K562 (cell line): ENCODE results near the gene WDR93. TPM values are rescaled to one million over a fixed set of nuclear protein-coding genes. Genes with fewer than 3 reads are reported as not detected.
A peak's percentile ranks its signal among the peaks of the same experiment; 100 is the strongest.

Experiments used
- CHD1 ChIP-seq: fragments of 200-600 bp; sonication (generic); IDR thresholded peaks from one replicate; pipeline ENCODE4 v1.6.1; 2012; ENCODE audit warnings: mild to moderate bottlenecking, moderate library complexity, low read length, inconsistent platforms
- CREM ChIP-seq: IDR thresholded peaks from 2 replicates; pipeline ENCODE4 v1.6.1; 2014; ENCODE audit warnings: antibody characterized with exemption, low read depth
- DPF2 ChIP-seq: fragments of 450-650 bp; IDR thresholded peaks from 2 replicates; pipeline ENCODE4 v1.6.1; 2016
- E2F3 ChIP-seq: fragments of 250-450 bp; sonication (Bioruptor Pico); IDR thresholded peaks from 2 replicates; pipeline ENCODE4 v1.4.0; 2020; ENCODE audit warnings: mild to moderate bottlenecking
- MEIS2 ChIP-seq: fragments of 450-650 bp; IDR thresholded peaks from 2 replicates; pipeline ENCODE4 v1.6.1; 2014; ENCODE audit warnings: mild to moderate bottlenecking; ENCODE audit not compliant: partially characterized antibody
- NFE2 ChIP-seq: IDR thresholded peaks from 2 replicates; pipeline ENCODE4 v1.6.1; 2014; ENCODE audit warnings: antibody characterized with exemption, low read depth
- NR0B1 ChIP-seq: fragments of 450-650 bp; IDR thresholded peaks from one replicate; pipeline ENCODE4 v1.6.1; 2018; ENCODE audit warnings: mild to moderate bottlenecking, moderate library complexity; ENCODE audit not compliant: partially characterized antibody
- PPARD ChIP-seq: fragments of 250-450 bp; sonication (Bioruptor Pico); IDR thresholded peaks from 2 replicates; pipeline ENCODE4 v1.8.0; 2022; ENCODE audit warnings: inconsistent platforms, mild to moderate bottlenecking, moderate library complexity
- RCOR1 ChIP-seq, 2 experiments: IDR thresholded peaks; 2 replicates each; pipeline ENCODE4 v1.6.1; 2012; ENCODE audit warnings: low read depth in 2 of 2, low read length in 2 of 2, borderline replicate concordance in 1 of 2, improper control_type of control experiment in 1 of 2
- TCFL5 ChIP-seq: fragments of 250-450 bp; sonication (Bioruptor Pico); conservative IDR thresholded peaks from 2 replicates; pipeline ENCODE4 v1.6.1; 2021; ENCODE audit warnings: mild to moderate bottlenecking, moderate library complexity, matching md5 sums
- THRAP3 ChIP-seq: fragments of 450-650 bp; IDR thresholded peaks from 2 replicates; pipeline ENCODE4 v1.6.1; 2016; ENCODE audit warnings: mild to moderate bottlenecking, inconsistent platforms, borderline replicate concordance
- polyA plus RNA-seq, 8 experiments: library from polyadenylated mRNA; depleted of rRNA in 4 of 8; stranded (reverse) in 5 of 8; unstranded in 3 of 8; fragments of >200 nt; fragmentation: Nextera tagmentation in 2 of 8; fragmentation: Illumina TruSeq in 1 of 8; extraction: Ambion mirVana in 2 of 8; extraction: Trizol in 1 of 8; gene quantifications; 2 replicates each; pipeline versions ENCODE4 v1.2.1 to v1.2.3, GENCODE V29; 2011 to 2014; ENCODE audit warnings: inconsistent platforms in 1 of 8, missing spikeins in 1 of 8
- total RNA-seq, 7 experiments: library from RNA; depleted of rRNA in 6 of 7; stranded (reverse); fragments of >200 nt in 6 of 7; fragmentation: Illumina TruSeq in 2 of 7; extraction: Trizol in 2 of 7; gene quantifications; 2 replicates each; pipeline versions ENCODE4 v1.2.1 to v1.2.3, GENCODE V29; 2011 to 2021; ENCODE audit warnings: low replicate concordance in 1 of 7
- TF ChIP-seq, protein P1 (sequence below): fragments of 250-450 bp; sonication (Bioruptor Pico); IDR thresholded peaks from 2 replicates; pipeline ENCODE4 v1.5.1; 2021; ENCODE audit warnings: mild to moderate bottlenecking
- TF ChIP-seq, protein P2 (sequence below), 3 experiments: fragments of 200-800 bp in 1 of 3; fragments of 250-450 bp in 1 of 3; fragments of 450-650 bp in 1 of 3; sonication (Bioruptor Pico) in 1 of 3; sonication (Bioruptor generic) in 1 of 3; formaldehyde crosslinking in 1 of 3; IDR thresholded peaks; 2 replicates each; pipeline versions ENCODE4 v1.6.1 to v1.8.0; 2016 to 2022; ENCODE audit warnings: mild to moderate bottlenecking in 2 of 3, missing genetic modification characterization in 2 of 3, missing compliant biosample characterization in 1 of 3, moderate library complexity in 1 of 3
- TF ChIP-seq, protein P3 (sequence below): sonication (generic); formaldehyde crosslinking; IDR thresholded peaks from 2 replicates; pipeline ENCODE4 v1.8.0; 2023; ENCODE audit warnings: mild to moderate bottlenecking, missing genetic modification reagents
- TF ChIP-seq, protein P4 (sequence below): fragments of 250-450 bp; sonication (Bioruptor Pico); IDR thresholded peaks from 2 replicates; pipeline ENCODE4 v1.8.0; 2021; ENCODE audit warnings: borderline replicate concordance, mild to moderate bottlenecking, moderate library complexity; ENCODE audit not compliant: poor library complexity, severe bottlenecking

The WDR93 gene
- total and polyA plus RNA-seq, 9 of the 15 experiments (the other 6 are each of a cell fraction or from before 2014, with no cell fraction given), result not detected

DNA sequence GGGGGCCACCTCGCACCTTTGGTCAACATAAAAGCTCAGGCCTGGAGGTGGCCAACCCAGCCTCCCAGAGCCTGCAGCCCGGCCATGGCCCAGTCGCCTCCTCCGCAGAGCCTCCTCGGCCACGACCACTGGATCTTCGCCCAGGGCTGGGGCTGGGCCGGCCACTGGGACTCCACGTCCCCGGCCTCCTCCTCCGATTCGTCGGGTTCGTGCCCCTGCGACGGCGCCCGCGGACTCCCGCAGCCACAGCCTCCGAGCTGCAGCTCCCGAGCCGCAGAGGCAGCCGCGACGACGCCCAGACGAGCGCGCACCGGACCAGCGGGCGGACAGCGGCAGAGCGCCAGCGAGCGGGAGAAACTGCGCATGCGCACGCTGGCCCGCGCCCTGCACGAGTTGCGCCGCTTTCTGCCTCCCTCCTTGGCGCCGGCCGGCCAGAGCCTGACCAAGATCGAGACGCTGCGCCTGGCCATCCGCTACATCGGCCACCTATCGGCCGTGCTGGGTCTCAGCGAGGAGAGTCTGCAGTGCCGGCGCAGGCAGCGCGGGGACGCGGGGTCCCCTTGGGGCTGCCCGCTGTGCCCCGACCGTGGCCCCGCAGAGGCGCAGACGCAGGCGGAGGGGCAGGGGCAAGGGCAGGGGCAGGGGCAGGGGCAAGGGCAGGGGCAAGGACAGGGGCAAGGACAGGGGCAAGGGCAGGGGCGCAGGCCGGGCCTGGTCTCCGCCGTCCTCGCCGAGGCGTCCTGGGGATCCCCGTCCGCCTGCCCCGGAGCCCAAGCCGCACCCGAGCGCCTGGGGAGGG lies 85.9 kb downstream of the WDR93 start, which contains the start of gene MESP2 (continued):
- TF ChIP-seq, protein P1, sequence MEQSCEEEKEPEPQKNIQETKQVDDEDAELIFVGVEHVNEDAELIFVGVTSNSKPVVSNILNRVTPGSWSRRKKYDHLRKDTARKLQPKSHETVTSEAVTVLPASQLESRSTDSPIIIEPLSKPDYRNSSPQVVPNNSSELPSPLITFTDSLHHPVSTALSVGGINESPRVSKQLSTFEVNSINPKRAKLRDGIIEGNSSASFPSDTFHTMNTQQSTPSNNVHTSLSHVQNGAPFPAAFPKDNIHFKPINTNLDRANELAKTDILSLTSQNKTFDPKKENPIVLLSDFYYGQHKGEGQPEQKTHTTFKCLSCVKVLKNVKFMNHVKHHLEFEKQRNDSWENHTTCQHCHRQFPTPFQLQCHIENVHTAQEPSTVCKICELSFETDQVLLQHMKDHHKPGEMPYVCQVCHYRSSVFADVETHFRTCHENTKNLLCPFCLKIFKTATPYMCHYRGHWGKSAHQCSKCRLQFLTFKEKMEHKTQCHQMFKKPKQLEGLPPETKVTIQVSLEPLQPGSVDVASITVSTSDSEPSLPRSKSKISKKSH (CRISPR knock-in tag), result no peak
- no peak for TF ChIP-seq CHD1
- TF ChIP-seq, protein P2, sequence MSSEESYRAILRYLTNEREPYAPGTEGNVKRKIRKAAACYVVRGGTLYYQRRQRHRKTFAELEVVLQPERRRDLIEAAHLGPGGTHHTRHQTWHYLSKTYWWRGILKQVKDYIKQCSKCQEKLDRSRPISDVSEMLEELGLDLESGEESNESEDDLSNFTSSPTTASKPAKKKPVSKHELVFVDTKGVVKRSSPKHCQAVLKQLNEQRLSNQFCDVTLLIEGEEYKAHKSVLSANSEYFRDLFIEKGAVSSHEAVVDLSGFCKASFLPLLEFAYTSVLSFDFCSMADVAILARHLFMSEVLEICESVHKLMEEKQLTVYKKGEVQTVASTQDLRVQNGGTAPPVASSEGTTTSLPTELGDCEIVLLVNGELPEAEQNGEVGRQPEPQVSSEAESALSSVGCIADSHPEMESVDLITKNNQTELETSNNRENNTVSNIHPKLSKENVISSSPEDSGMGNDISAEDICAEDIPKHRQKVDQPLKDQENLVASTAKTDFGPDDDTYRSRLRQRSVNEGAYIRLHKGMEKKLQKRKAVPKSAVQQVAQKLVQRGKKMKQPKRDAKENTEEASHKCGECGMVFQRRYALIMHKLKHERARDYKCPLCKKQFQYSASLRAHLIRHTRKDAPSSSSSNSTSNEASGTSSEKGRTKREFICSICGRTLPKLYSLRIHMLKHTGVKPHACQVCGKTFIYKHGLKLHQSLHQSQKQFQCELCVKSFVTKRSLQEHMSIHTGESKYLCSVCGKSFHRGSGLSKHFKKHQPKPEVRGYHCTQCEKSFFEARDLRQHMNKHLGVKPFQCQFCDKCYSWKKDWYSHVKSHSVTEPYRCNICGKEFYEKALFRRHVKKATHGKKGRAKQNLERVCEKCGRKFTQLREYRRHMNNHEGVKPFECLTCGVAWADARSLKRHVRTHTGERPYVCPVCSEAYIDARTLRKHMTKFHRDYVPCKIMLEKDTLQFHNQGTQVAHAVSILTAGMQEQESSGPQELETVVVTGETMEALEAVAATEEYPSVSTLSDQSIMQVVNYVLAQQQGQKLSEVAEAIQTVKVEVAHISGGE (CRISPR knock-in tag; IDR thresholded peaks at IDR 0.05), result peak in 1 of 3 experiments; percentile 59; a peak in 2 of 6 replicates
- TF ChIP-seq NFE2, result no peak
- no peak for TF ChIP-seq DPF2
- TF ChIP-seq, protein P3, sequence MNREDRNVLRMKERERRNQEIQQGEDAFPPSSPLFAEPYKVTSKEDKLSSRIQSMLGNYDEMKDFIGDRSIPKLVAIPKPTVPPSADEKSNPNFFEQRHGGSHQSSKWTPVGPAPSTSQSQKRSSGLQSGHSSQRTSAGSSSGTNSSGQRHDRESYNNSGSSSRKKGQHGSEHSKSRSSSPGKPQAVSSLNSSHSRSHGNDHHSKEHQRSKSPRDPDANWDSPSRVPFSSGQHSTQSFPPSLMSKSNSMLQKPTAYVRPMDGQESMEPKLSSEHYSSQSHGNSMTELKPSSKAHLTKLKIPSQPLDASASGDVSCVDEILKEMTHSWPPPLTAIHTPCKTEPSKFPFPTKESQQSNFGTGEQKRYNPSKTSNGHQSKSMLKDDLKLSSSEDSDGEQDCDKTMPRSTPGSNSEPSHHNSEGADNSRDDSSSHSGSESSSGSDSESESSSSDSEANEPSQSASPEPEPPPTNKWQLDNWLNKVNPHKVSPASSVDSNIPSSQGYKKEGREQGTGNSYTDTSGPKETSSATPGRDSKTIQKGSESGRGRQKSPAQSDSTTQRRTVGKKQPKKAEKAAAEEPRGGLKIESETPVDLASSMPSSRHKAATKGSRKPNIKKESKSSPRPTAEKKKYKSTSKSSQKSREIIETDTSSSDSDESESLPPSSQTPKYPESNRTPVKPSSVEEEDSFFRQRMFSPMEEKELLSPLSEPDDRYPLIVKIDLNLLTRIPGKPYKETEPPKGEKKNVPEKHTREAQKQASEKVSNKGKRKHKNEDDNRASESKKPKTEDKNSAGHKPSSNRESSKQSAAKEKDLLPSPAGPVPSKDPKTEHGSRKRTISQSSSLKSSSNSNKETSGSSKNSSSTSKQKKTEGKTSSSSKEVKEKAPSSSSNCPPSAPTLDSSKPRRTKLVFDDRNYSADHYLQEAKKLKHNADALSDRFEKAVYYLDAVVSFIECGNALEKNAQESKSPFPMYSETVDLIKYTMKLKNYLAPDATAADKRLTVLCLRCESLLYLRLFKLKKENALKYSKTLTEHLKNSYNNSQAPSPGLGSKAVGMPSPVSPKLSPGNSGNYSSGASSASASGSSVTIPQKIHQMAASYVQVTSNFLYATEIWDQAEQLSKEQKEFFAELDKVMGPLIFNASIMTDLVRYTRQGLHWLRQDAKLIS, result no peak
- no peak for TF ChIP-seq THRAP3
- TF ChIP-seq PPARD, result no peak
- TF ChIP-seq TCFL5, result no peak
- TF ChIP-seq CREM, result peak; percentile 62
- peak in 1 of 2 experiments; percentile 7; a peak in 1 of 4 replicates for TF ChIP-seq RCOR1 (IDR thresholded peaks at IDR 0.05; ENCODE audit: borderline replicate concordance in 1 of 2, low read depth in 2 of 2, low read length in 2 of 2)
- TF ChIP-seq E2F3 (CRISPR knock-in tag), result peak; percentile 82
- TF ChIP-seq NR0B1, result no peak
- TF ChIP-seq MEIS2, result peak; percentile 91
- TF ChIP-seq, protein P4, sequence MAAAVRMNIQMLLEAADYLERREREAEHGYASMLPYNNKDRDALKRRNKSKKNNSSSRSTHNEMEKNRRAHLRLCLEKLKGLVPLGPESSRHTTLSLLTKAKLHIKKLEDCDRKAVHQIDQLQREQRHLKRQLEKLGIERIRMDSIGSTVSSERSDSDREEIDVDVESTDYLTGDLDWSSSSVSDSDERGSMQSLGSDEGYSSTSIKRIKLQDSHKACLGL (CRISPR knock-in tag), result no peak
